ENCODE results near the gene RTN4RL1. TPM values are rescaled to one million over a fixed set of nuclear protein-coding genes. Genes with fewer than 3 reads are reported as not detected.

RTN4RL1 gene
- total and polyA plus RNA-seq, 2 of the 13 experiments (the other 11 are each of a cell fraction or from before 2014, with no cell fraction given), result 0.01 TPM; not detected in 1

DNA sequence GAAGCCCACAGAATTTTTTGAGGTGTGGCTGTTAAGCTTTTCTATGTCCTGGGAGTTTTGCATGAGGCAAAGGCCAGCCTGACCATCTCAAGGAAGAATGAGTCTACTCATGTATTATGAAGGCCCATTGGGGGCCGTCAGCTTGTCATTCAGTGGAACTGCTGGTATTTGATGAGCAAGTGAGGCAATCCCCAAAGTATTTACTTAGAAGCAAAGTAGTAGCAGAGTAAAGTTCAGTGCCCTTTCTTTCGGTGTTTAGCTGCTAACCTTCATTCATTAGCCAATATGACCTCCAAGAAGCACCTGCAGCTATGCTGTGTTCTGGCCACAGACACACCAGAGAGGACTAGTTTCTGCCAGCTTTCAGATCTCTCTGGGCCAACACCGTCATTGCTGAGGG is 115.1 kb downstream of the RTN4RL1 start:
- CTCF ChIA-PET (ENCODE audit: low intra/inter-chr PET ratio, low total read pairs), result interaction anchor here (2.6 to 2.9 kb wide), 2 partner anchors 116 to 121 kb away, joined by 15 to 31 read pairs; partner anchors contain the start of genes DPH1 and RTN4RL1
- TF ChIP-seq ISL2 (CRISPR knock-in tag; IDR thresholded peaks at IDR 0.05) (peak; percentile 51; the same call in 1 of the 2 replicates), CEBPG (CRISPR knock-in tag; IDR thresholded peaks at IDR 0.05) (peak; percentile 82), HDAC2 (CRISPR knock-in tag; IDR thresholded peaks at IDR 0.05) (peak; percentile 45; the same call in 1 of the 2 replicates), SMARCE1 (IDR thresholded peaks at IDR 0.05; ENCODE audit: borderline replicate concordance) (no peak), ZNF761 (CRISPR knock-in tag; conservative IDR thresholded peaks at IDR 0.05) (no peak), SAP130 (CRISPR knock-in tag; IDR thresholded peaks at IDR 0.05; ENCODE audit: low read depth) (peak; percentile 25; the same call in 1 of the 2 replicates), KDM5A (IDR thresholded peaks at IDR 0.05; ENCODE audit: borderline replicate concordance, low read length) (no peak), SCMH1 (CRISPR knock-in tag; IDR thresholded peaks at IDR 0.05; ENCODE audit: borderline replicate concordance) (no peak), ZNF121 (CRISPR knock-in tag; IDR thresholded peaks at IDR 0.05) (no peak), HNRNPLL (IDR thresholded peaks at IDR 0.05; ENCODE audit: low read depth, low read length, poor library complexity, severe bottlenecking) (no peak), MAFF (IDR thresholded peaks at IDR 0.05; ENCODE audit: low read depth, low read length) (no peak), FIP1L1 (IDR thresholded peaks at IDR 0.05; ENCODE audit: borderline replicate concordance, insufficient read depth, low read depth, low read length) (no peak), ZNF788 (CRISPR knock-in tag; IDR thresholded peaks at IDR 0.05; ENCODE audit: borderline replicate concordance) (no peak), NFE2L1 (CRISPR knock-in tag; IDR thresholded peaks at IDR 0.05; ENCODE audit: borderline replicate concordance) (no peak), YY1 (IDR thresholded peaks at IDR 0.05; ENCODE audit: insufficient read depth, insufficient replicate concordance, low read depth, low read length) (no peak), NFATC3 (CRISPR knock-in tag; IDR thresholded peaks at IDR 0.05) (no peak), ZNF331 (CRISPR knock-in tag; IDR thresholded peaks at IDR 0.05) (no peak), REPIN1 (CRISPR knock-in tag; IDR thresholded peaks at IDR 0.05; ENCODE audit: borderline replicate concordance, low read depth) (no peak), CHCHD3 (CRISPR knock-in tag; IDR thresholded peaks at IDR 0.05) (no peak), ZNF558 (CRISPR knock-in tag; IDR thresholded peaks at IDR 0.05; ENCODE audit: borderline replicate concordance) (no peak)
- TF ChIP-seq, protein P1, sequence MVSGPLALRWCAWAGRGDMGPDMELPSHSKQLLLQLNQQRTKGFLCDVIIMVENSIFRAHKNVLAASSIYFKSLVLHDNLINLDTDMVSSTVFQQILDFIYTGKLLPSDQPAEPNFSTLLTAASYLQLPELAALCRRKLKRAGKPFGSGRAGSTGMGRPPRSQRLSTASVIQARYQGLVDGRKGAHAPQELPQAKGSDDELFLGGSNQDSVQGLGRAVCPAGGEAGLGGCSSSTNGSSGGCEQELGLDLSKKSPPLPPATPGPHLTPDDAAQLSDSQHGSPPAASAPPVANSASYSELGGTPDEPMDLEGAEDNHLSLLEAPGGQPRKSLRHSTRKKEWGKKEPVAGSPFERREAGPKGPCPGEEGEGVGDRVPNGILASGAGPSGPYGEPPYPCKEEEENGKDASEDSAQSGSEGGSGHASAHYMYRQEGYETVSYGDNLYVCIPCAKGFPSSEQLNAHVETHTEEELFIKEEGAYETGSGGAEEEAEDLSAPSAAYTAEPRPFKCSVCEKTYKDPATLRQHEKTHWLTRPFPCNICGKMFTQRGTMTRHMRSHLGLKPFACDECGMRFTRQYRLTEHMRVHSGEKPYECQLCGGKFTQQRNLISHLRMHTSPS (CRISPR knock-in tag; IDR thresholded peaks at IDR 0.05; ENCODE audit: low read depth), result no peak
- TF ChIP-seq, protein P2, sequence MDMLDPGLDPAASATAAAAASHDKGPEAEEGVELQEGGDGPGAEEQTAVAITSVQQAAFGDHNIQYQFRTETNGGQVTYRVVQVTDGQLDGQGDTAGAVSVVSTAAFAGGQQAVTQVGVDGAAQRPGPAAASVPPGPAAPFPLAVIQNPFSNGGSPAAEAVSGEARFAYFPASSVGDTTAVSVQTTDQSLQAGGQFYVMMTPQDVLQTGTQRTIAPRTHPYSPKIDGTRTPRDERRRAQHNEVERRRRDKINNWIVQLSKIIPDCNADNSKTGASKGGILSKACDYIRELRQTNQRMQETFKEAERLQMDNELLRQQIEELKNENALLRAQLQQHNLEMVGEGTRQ (IDR thresholded peaks at IDR 0.05; ENCODE audit: low read depth, low read length), result no peak
- TF ChIP-seq, protein P2 (CRISPR knock-in tag; IDR thresholded peaks at IDR 0.05; ENCODE audit: borderline replicate concordance), result no peak

More for the DNA sequence above, 115.1 kb downstream of the RTN4RL1 start:
- Histone ChIP-seq H3K36me3 (replicated peaks in 1 of 2; ENCODE audit: control insufficient read depth in 1 of 2, insufficient read depth in 2 of 2, low read length in 2 of 2) (no peaks in the 10 kb centered on the region), H3K9me3 (ENCODE audit: low read length) (no peaks in the 10 kb centered on the region), H3K27ac (ENCODE audit: extremely low read length, insufficient read depth, low read length) (no peak overlapping the region), H3K4me2 (ENCODE audit: low read depth, low read length) (peak overlapping the region; percentile 38), H3K4me3 (replicated peaks in 1 of 3; ENCODE audit: insufficient read depth in 1 of 3, low read depth in 2 of 3, low read length in 3 of 3) (no peak overlapping the region), H3K27me3 (ENCODE audit: control insufficient read depth in 1 of 2, insufficient read depth in 2 of 2, low read length in 2 of 2) (peaks cover 6 to 54% of the 10 kb centered on the region in 2 experiments), H2AFZ (ENCODE audit: low read length) (no peak overlapping the region), H3K4me1 (ENCODE audit: insufficient read depth, low read length) (peaks cover 31% of the 10 kb centered on the region), H3K9ac (ENCODE audit: insufficient read depth, low read depth, low read length) (no peak overlapping the region), H3K79me2 (ENCODE audit: insufficient read depth, low read length) (no peaks in the 10 kb centered on the region), H4K20me1 (ENCODE audit: insufficient read depth, low read length) (no peaks in the 10 kb centered on the region)
- 0% methylated on average over 2 of the region's 3 CpGs for WGBS (ENCODE audit: low lambda C conversion rate)
- in situ Hi-C loops (cut with HindIII; ENCODE audit: extremely low pct_ligation_motif_present, low pct_unique_long_range_greater_than_20kb), result loop anchor here (5.0 to 25.0 kb wide), 2 partner anchors 117 to 327 kb away; partner anchors contain the start of gene RTN4RL1
- DNase-seq (ENCODE audit: low spot score) (peak; percentile 62), FAIRE-seq (peak; percentile 84), ATAC-seq (peak; percentile 36)
- intact Hi-C loops (cut with micrococcal nuclease; ENCODE audit: unreplicated experiment), result loop anchor here (5.0 kb wide), 1 partner anchor 47 kb away; no protein-coding TSS in a partner anchor
- BruUV-seq (replicated peaks), result no TSS peak
- POLR2A ChIA-PET, result interaction anchor here (0.9 to 1.8 kb wide), 3 partner anchors 86 to 116 kb away, joined by 3 to 18 read pairs (median 7); partner anchors contain the start of gene RTN4RL1

All from HepG2 (cell line).